ENCODE measurements around the gene SMTNL1. TPM values are rescaled to one million over a fixed set of nuclear protein-coding genes. Genes with fewer than 3 reads are reported as not detected.

The SMTNL1 gene
- total and polyA plus RNA-seq, 9 of the 15 experiments (the other 6 are each of a cell fraction or from before 2014, with no cell fraction given), result not detected

- TF ChIP-seq ZBTB8A (IDR thresholded peaks at IDR 0.05; ENCODE audit: partially characterized antibody), result no peak
- no peak for TF ChIP-seq EWSR1 (IDR thresholded peaks at IDR 0.05; ENCODE audit: borderline replicate concordance, low read depth, partially characterized antibody)
- TF ChIP-seq CBFA2T3 (IDR thresholded peaks at IDR 0.05), result no peak
- TF ChIP-seq ZFP30 (CRISPR knock-in tag; IDR thresholded peaks at IDR 0.05; ENCODE audit: borderline replicate concordance), result no peak
- TF ChIP-seq FOXP1 (CRISPR knock-in tag; IDR thresholded peaks at IDR 0.05), result 0 out of 2 replicates have a peak, but pooled peaks have one; percentile 54
- no peak for TF ChIP-seq ELK1 (CRISPR knock-in tag; IDR thresholded peaks at IDR 0.05)
- TF ChIP-seq ZNF644 (tag; IDR thresholded peaks at IDR 0.05; ENCODE audit: low read depth), result no peak
- no peak for TF ChIP-seq CHCHD3 (CRISPR knock-in tag; IDR thresholded peaks at IDR 0.05)
- no peak for TF ChIP-seq NFXL1 (CRISPR knock-in tag; IDR thresholded peaks at IDR 0.05)
- no peak for TF ChIP-seq KAT8 (IDR thresholded peaks at IDR 0.05; ENCODE audit: low read depth)
- TF ChIP-seq POLR2A (conservative IDR thresholded peaks at IDR 0.05), result no peak
- TF ChIP-seq ZZZ3 (IDR thresholded peaks at IDR 0.05), result no peak
- no peak for TF ChIP-seq ZNF184 (CRISPR knock-in tag; IDR thresholded peaks at IDR 0.05)
- TF ChIP-seq, protein P1, sequence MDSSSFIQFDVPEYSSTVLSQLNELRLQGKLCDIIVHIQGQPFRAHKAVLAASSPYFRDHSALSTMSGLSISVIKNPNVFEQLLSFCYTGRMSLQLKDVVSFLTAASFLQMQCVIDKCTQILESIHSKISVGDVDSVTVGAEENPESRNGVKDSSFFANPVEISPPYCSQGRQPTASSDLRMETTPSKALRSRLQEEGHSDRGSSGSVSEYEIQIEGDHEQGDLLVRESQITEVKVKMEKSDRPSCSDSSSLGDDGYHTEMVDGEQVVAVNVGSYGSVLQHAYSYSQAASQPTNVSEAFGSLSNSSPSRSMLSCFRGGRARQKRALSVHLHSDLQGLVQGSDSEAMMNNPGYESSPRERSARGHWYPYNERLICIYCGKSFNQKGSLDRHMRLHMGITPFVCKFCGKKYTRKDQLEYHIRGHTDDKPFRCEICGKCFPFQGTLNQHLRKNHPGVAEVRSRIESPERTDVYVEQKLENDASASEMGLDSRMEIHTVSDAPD (CRISPR knock-in tag; IDR thresholded peaks at IDR 0.05), result no peak
- peak in 1 of 3 experiments; percentile 7 for TF ChIP-seq YY1 (IDR thresholded peaks at IDR 0.05; ENCODE audit: borderline replicate concordance in 1 of 3, control insufficient read depth in 1 of 3, extremely low read depth in 1 of 3, insufficient read depth in 3 of 3, insufficient read length in 1 of 3, insufficient replicate concordance in 2 of 3, low read depth in 1 of 3, low read length in 2 of 3)
- no peak for TF ChIP-seq TRIM24 (IDR thresholded peaks at IDR 0.05)
- no peak for TF ChIP-seq SRSF3 (IDR thresholded peaks at IDR 0.05; ENCODE audit: insufficient read depth, low read length)
- TF ChIP-seq MBD2 (IDR thresholded peaks at IDR 0.05; ENCODE audit: borderline replicate concordance, low read depth), result 0 out of 2 replicates have a peak, but pooled peaks have one; percentile 22
- TF ChIP-seq, protein P2, sequence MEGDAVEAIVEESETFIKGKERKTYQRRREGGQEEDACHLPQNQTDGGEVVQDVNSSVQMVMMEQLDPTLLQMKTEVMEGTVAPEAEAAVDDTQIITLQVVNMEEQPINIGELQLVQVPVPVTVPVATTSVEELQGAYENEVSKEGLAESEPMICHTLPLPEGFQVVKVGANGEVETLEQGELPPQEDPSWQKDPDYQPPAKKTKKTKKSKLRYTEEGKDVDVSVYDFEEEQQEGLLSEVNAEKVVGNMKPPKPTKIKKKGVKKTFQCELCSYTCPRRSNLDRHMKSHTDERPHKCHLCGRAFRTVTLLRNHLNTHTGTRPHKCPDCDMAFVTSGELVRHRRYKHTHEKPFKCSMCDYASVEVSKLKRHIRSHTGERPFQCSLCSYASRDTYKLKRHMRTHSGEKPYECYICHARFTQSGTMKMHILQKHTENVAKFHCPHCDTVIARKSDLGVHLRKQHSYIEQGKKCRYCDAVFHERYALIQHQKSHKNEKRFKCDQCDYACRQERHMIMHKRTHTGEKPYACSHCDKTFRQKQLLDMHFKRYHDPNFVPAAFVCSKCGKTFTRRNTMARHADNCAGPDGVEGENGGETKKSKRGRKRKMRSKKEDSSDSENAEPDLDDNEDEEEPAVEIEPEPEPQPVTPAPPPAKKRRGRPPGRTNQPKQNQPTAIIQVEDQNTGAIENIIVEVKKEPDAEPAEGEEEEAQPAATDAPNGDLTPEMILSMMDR (IDR thresholded peaks at IDR 0.05 in 2 of 3, conservative IDR thresholded peaks at IDR 0.05 in 1 of 3; ENCODE audit: insufficient read depth in 2 of 3, low read depth in 1 of 3, low read length in 3 of 3), result no peak
- TF ChIP-seq GABPA (tag; conservative IDR thresholded peaks at IDR 0.05; ENCODE audit: low read depth), result no peak
These were observed 23.4 kb upstream of the SMTNL1 start (continued) for GRCh38 chr11:57513911-57514537.

All from K562 (cell line).